NCI-H524 (cell line): ENCODE measurements around the gene PCGF3.

Experiments used
- DNase-seq, 2 experiments: peaks; one replicate each; lab custom pipeline; 2025; lab: John Stamatoyannopoulos, UW

PCGF3 gene

DNA sequence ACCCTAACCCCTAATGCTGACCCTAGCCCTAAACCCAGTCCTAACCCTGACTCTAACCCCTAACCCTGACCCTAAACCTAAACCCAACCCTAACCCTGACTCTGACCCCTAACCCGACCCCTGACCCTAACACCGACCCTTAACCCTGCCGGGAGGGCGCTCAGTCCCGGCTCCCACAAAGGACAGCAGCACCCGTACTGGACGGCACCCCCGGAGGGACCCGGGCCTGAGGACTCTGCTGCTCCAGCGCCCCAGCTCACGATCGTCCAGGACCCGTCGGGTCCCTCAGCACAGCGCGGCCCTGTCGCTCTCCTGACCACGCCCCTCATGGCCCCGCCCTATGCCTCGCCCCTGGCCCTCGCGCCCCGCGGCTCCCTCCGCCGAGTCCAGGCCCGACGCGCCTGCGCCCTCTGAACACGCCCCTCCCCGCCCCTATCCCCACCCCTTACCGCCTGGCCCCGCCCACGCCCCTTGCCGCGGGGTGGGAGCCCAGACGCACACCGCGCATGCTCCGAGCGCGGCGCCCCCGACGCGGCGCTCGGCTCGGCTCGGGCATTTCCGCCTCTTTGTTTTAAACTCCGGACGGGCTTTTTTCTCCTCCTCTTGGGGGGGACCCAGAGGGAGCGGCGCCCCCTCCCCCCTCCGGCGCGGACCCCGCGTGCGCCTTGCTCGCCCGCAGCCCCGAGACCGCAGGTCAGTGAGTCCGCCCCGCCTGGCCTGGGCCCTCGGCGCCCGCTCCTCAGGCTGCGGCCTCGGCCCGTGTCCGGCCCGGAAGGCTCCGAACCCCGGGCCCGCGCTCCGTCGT lies at the start of gene PCGF3:
PCGF3 (plus strand) TSS at position 555 of the 805 bp plus-strand sequence. CDS start 27,849 bp downstream, outside the sequence.
- DNase-seq = peak; percentile 77 to 89

- no peak for DNase-seq
These were observed 48.9 kb upstream of the PCGF3 start for GRCh38 chr4:656436-657337.

- no peak for DNase-seq
These were observed 48.2 kb upstream of the PCGF3 start for GRCh38 chr4:657338-657833.

DNA sequence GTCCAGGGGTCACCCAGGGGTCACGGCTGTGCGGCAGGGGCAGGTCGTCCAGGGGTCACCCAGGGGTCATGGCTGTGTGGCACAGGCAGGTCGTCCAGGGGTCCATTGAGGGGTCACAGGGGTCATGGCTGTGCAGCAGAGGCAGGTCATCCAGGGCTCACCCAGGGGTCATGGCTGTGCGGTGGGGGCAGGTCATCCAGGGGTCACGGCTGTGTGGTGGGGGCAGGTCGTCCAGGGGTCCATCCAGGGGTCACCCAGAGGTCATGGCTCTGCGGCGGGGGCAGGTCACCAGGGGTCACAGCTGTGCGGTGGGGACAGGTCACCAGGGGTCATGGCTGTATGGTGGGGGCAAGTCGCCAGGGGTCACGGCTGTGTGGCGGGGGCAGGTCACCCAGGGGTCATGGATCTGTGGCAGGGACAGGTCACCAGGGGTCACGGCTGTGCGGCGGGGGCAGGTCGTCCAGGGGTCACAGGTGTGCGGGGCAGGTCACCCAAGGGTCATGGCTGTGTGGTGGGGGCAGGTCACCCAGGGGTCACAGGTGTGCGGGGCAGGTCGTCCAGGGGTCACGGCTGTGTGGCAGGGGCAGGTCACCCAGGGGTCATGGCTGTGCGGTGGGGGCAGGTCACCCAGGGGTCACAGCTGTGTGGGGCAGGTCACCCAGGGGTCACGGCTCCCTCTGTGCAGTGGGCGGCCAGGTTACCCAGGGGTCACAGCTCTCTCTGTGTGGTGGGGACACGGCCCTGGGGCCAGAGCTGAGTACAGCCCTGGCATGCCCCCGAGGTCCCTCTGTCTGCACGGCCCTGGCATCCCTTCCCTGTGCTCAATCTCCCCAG lies 47.6 kb upstream of the PCGF3 start:
- DNase-seq = no peak

DNA sequence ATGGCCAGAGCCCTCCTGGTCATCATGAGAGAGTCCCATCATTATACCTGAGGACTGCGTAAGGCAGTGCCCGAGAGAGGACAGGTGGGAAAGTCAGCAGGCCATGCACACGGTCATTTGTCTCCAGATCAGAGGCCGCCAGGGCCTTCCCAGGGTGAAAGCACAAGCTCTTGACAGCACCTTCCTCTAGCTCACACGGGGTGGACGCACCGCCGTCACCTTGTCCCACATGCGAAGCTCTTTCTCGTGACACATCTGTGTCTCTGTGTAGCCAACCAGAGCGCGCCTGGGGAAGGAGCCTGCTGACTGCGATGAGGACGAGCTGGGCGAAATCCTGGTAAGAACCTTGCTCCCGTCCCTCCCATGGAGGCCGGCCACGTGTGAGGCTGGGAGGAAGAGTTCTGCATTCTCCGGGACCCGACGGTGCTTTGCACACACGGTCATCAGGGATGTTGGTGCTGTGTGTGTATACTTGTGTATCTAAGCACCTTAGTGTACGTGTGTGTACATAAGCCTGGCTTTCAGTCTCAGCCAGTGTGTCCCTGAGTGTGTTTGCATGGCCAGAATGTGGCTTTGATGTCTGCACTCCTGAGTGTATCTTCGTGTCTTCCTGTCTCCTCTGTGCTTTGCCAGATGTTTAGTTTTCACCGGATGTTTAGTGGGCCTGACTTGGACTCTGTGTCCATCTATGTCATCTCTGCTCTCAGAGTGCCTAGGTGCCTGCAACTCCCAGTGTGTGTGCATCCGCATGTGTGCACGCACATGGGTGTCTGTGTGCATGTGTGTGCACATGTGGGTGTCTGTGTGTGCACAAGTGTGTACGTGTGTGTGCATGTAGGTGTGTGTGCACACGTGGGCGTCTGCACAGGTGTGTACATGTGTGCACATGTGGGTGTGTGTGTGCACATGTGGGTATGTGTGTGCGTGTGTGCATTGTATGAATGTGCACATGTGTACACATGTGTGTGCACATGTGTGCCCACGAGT lies 46.7 kb upstream of the PCGF3 start:
- no peak for DNase-seq

DNA sequence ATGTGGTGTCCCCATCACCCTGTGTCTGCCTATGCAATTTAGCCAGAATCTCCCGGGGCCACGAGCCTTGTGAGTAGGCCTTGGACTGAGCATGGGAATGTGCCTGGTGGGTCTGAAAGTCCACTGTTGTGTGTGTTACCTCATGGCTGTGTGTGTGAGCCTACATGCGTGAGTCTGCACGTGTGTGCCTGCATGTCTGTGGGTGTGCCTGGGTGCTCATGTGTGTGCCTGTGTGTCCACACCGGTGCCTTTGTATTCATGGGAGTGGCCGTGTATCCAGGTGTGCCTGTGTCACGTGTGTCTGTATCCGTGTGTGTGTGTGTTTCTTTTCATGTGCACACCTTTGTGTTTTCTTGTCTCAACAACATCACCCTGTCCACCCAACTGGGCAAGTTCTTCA lies 45.8 kb upstream of the PCGF3 start:
- DNase-seq = no peak

DNA sequence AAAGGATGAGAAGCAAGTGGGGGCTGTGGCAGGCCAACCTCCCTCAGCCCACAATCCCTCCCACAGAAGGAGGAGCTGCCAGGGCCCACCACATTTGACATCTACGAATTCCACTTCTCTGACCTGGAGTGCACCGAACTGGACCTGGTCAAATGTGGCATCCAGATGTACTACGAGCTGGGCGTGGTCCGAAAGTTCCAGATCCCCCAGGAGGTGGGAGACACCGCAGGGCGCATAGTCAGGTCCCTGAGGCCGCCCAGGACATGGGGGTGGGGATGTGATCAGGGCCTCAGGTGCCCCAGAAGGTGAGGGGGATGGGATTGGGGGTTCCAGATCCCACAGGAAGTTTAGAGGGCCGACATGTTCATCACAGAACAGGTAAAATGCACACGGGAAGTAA lies 45.2 kb upstream of the PCGF3 start:
- DNase-seq = no peak

DNA sequence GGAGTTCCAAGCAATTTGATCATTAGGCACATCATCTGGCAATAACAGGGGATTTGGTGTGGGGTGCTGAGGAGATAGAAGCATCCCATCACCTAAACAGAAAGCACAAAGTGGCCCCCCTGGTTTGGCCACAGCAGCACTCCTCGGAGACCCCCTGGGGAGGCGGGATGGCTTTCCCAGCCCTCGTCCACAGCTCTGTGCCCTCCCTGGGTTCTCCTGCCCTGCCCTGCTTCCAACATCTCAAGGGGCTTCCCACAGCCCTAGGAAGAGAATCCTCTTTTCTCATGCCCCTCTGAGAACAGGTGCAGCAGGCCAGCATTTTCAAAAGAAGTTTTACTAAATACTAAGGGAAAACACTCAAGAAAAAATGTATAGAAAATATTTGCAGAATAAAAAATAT lies 44.4 kb upstream of the PCGF3 start:
- DNase-seq = no peak

GRCh38 chr4:661881-662761 lies 43.5 kb upstream of the PCGF3 start:
- DNase-seq = no peak

DNA sequence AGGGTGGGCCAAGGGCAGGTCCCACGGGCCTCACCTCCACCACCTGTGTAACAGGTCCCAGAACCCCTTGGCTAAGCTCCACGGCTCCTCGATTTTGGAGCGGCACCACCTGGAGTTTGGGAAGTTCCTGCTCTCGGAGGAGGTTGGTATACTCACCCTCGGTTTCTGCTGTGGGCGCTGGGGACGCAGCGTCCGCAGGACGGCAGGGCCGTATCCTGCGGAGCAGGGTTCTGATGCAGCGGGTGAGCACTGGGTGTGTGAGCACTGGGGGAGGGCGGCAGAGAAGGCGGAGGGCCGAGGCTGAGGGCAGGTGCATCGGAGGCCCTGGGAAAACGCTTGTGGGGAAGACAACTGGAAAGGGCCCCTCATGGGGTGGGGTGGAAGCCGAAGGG lies 42.6 kb upstream of the PCGF3 start:
- no peak for DNase-seq

DNA sequence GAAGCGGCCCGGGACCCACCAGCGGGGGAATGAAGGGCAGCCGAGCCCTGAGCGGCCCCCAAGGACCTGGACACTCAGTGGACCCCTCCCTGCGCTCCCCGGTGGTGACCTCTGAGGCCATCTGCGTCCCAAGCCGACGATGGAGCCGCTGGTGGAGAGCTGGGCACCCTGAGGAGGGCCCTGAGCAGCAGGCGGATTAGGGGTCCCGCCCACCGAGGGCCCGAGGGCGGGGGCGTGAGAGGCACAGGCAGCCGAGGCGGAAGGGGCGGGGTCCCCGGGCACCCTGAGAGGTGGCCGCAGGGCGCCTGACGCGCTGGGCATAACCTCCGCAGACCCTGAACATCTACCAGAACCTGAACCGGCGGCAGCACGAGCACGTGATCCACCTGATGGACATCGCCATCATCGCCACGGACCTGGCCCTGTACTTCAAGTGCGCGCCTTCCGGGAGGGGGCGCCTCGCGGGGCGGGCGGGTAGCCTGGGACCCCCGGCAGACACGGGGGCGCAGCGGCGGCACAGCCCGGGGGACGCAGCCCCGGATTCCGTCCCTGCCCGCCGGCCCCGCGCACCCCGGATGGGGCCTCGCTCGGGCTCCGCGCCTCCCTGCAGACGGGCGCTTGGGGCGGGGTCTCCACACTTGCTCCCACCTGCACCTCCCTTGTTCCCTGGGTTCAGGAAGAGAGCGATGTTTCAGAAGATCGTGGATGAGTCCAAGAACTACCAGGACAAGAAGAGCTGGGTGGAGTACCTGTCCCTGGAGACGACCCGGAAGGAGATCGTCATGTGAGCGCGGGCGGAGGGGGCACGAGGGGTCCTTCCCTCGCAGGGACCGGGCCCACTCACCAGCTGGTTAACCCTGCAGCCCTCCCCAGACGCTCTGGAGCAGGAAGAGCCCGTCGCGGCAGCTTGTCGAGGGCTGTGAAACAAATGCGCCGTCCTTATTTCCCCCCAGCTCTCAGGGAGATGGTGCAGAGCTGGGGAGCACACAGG lies 41.9 kb upstream of the PCGF3 start:
- peak; percentile 53 to 78 for DNase-seq

GRCh38 chr4:664713-665231 lies 40.9 kb upstream of the PCGF3 start:
- no peak for DNase-seq

DNA sequence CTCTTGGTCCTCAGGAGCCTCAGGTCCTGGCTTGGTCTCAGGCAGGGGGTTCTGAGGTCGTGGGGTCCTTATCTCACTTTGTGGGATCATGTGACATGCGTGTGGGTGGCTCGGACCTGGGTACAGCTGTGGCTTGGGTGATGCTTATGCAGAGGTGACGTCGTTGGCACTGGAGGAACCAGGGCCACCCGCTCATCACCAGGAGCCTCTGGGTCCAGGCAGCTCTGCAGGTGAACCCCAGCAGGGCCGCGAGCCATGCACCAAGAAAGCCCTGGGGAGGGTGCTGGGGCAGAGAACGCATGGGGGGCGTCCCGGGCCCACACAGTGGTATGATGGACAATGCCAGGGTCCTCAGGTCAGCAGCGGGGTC lies 40.3 kb upstream of the PCGF3 start:
- no peak for DNase-seq

- DNase-seq = no peak
These were observed 39.7 kb upstream of the PCGF3 start for GRCh38 chr4:665751-666435.

DNA sequence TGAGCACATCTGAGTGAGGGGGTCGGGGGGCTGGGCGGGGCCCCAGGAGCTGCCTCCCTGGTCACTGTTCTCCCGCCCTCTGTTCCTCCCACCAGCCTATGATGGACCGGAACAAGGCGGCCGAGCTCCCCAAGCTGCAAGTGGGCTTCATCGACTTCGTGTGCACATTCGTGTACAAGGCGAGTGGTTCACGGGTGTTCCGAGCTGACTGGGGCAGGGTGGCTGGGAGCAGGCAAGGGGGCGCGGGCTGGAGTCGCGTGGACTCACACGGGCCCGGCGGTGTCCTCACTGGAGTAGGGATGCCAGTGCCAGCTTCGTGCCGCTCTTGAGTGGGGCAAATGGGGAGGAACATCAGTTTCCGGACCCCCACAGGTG lies 39.2 kb upstream of the PCGF3 start:
- no peak for DNase-seq

GRCh38 chr4:666822-667544 lies 38.6 kb upstream of the PCGF3 start:
- DNase-seq = no peak

DNA sequence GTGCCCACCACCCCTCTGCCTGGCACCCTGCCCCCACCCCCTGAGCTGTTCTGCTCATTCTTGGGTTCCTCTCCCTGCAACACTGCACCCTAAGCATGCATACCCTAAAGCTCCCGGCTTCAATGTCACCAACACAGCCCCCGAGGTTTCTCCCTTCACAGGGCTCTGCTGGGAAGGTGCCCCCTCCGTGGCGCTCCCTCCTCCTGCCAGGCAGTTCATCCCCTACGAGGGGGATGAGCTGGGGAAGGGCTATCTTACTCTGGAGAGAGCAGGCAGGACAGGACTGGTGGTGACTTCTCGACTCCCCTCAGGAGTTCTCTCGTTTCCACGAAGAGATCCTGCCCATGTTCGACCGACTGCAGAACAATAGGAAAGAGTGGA lies 38.1 kb upstream of the PCGF3 start:
- DNase-seq = no peak
